Ammon's horn (tissue), 1 donor: ENCODE data around the gene LENG9.
"Not testable (repeated sequence)": the region's sequence is repeated elsewhere in the genome, so short reads cannot be mapped to it uniquely, and the experiment has no call there.

Source experiments
- DNase-seq: peaks from one replicate; pipeline ENCODE4 v3.0.0-alpha.2; 2016; ENCODE audit warnings: low spot score

Gene LENG9

DNA sequence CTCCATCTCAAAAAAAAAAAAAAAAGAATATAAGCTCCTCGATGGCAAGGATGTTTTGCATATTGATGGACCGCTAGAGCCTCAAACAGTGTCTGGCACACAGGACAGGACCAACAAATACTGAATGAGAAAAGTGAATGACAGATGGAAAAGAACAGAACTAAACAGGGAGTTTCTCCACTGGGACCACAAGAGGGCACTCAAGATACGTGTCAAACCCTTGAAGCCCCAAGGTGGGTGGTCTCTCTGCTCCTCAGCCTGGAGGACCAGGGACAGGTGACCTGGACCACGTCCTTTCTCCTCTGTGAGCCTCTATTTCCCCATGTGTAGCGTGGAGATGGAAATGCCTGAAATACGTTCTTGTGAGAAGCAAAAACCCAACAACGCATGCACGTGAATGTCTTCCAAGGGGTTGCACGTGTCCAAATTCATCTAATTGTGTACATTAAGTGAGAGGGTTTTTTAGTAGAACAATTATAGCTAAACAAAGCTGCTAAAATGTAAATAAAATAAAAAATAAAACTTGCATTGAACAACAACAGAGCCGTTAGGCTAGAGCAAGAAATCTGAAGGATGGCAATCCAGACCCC lies 15.2 kb upstream of the LENG9 start:
- peak; percentile 69 for DNase-seq

- no peak for DNase-seq
Measured at GRCh38 chr19:54477650-54478049, 14.1 kb upstream of the LENG9 start.

GRCh38 chr19:54475706-54476105 lies 12.1 kb upstream of the LENG9 start:
- no peak for DNase-seq

GRCh38 chr19:54473892-54474372 lies 10.4 kb upstream of the LENG9 start:
- DNase-seq: no peak

GRCh38 chr19:54473071-54473891 lies 9.7 kb upstream of the LENG9 start, which contains the start of gene CDC42EP5:
Gene CDC42EP5 (minus strand): TSS chr19:54473296. CDS start chr19:54465547, 7,749 bp downstream.
- no peak for DNase-seq

DNA sequence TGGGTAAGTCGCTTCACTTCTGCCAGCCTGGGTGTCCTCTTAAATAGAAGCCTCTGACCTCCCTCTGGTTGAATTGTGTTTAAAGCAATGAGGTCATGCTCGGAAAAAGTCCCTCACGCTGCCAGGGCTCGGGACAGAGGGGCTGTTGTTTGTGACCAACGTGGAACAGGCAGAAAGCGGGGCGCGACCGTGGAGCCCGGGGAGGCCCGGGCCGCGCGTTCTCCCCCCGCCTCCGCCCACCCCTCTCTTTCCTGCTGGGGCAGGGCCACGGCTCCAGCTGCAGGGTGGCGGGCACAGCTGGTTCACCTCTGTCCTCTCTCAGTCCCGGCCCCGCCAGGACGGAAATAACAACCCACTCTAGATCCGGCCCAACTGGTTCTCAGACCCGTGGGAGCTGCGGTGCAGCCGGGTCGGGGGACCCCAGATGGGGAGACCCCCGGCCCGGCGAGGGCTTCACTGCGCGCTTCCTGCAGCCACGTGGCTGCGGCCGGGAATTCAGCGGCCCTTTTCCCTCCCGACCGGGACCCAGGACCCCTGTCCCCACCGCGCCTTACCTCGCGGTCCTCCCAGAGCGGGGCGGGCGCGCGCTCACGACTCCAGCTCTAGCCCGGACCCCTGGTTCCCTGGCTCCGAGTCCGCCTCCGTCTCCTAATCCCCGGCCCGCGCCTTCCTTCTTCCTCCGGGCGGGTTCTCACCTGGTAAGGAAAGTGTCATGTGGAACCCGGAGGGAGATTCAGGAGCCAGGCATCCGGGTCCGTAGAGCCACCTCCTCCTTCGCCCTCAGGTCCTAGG lies 7.6 kb upstream of the LENG9 start:
- DNase-seq: peak; percentile 61

DNA sequence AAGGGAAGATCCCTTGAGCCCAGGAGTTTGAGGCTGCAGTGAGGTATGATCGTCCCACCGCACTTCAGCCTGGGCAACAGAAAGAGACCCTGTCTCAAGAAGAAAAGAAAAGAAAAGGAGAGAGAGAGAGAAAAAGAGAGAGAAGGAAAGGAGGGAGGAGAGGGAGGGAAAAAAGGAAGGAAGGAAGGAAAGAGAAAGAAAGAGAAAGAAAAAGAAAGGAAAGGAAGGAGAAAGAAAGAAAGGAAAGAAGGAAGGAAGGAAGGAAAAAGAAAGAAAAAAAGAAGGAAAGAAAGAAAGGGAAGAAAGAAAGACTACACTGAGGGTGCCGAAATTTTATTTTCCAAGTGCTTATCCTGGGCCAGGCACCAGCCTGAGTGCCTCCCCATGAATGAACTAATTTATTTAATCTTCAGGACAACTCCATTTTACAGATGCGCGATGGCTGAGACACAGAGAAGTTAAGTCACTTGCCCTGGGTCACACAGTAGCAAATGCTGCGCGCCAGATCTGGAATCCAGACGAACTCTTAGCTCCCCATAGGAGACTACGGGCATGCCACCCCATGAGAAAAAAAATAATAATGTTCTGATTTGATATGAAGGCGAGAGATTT lies 6.8 kb upstream of the LENG9 start:
- no peak for DNase-seq

GRCh38 chr19:54469496-54469934 lies 5.9 kb upstream of the LENG9 start:
- no peak for DNase-seq

- not testable (repeated sequence) for DNase-seq
Measured at GRCh38 chr19:54466110-54466480, 2.5 kb upstream of the LENG9 start.

DNA sequence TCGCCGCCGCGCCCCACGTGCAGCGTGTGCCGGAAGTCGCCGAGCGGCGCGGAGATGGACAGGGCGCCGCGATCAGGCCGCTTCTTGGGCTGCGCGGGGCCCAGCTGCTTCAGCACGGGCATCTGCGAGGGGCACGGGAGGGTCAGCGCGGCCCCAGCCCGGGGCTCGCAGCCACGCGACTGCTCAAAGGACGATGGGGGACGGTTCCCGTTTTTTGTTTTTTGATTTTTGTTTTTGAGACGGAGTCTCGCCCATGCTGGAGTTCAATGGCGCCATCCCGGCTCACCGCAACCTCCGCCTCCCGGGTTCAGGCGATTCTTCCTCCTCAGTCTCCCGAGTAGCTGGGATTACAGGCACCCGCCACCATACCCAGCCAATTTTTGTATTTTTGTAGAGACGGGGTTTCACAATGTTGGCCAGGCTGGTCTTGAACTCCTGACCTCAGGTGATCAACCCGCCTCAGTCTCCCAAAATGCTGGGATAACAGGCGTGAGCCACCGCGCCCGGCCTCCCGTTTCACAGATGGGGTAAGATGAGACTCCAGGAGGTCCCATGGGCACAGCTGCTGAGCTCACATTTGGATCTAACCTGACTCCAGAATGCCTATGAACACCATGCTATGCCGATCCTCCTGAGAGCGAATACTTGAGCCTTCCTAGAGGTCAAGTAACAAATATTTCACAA lies 2.0 kb upstream of the LENG9 start:
- no peak for DNase-seq

GRCh38 chr19:54464630-54465425 lies 1.2 kb upstream of the LENG9 start:
- peak; percentile 91 for DNase-seq

DNA sequence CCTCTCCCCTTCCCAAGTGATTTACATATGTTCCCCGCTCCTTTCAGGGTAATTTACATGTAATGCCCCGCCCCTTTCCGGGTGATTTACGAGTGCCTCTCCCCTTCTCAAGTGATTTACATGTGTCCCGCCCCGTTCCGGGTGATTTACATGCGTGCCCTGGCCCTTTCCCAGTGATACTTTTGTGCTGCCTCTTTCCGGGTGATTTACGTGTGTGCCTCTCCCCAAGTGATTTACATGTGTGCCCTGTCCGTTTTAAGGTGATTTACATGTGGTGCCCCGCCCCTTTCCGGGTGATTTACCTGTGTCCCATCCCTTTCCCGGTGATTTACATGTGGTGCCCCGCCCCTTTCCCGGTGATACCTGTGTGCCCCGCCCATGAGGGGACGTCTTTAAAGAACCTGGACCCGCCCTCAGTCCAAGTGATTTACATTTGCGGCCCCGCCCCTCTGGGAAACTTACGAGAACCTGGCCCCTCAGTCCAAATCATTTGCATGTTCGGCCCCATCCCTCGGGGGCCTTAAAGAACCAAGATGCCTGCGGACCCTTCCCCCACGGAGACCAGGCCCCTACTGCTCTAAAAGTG lies 559 bp upstream of the LENG9 start:
- DNase-seq: peak; percentile 73

GRCh38 chr19:54462655-54463530 lies 685 bp downstream of the LENG9 start:
- peak; percentile 63 for DNase-seq

DNA sequence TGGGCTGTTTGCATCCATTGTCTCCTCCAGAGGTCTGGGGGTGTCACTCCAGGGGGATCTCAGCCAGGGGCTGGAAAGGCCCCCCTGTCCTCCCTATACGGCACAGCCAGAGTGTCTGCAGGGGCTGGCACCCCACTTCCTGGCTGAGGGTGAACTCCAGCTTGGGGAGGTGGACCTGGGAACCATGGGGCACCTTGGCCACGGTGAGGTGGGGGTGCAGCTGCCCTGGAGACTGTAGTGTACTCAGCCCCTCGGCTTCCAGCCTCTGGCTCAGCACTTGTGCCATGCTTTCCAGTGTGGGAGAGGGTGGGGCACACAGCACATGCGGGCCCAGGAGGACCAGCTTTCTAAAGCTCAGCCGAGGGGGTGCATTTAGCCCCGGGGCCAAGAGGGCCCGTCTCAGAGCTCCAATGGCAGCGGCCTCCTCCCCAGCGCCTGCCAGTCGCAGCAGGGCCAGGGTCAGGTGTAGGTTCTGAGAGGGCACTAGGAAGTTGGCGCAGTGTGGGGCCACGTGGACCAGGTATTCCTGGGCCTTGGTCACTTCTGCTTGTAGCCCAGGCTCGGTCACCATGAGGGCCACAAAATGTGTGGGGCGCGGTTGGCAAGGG lies 1.4 kb downstream of the LENG9 start:
- no peak for DNase-seq

DNA sequence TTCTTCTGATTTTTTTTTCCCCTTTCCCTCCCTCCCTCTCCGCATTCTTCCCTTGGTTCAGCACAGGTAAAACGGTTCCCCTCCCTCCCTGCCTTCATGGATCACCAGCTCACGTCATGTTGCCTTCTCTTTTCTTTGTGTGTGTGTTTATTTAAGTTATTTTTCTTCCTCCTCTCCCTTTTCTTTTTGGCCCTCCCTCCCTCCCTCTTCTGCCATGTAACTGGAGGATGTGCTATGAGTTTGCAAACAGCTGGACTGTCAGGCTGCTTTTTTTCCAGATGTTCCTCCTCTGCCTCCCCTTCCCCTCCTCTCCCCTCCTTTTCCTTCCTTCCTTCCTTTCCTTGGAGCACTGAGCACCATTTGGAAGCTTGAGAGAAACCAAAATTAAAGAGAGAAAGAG lies 2.0 kb downstream of the LENG9 start:
- no peak for DNase-seq

DNA sequence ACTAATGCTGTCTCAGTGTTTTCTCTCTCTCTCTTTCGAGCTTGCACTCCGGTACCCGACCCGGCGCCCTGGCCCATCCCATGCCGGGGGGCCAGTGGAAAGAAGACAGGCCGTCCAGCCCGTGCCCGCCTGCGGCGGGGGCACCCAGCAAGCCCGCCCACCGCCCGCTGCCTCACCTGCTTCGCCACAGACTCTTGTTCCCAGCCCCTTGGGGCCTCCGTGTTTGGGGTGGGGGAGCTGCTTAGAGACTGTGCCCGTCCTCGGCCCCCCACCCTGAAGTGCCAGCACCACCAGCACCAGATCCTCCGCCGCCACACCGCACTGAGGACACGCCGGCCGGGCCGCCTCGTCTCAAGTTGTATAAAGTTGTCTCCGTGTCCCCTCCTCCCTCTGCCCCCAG lies 2.4 kb downstream of the LENG9 start:
- DNase-seq: no peak

GRCh38 chr19:54460230-54461005 lies 3.2 kb downstream of the LENG9 start:
- DNase-seq: no peak
